ENCODE results near the gene CACUL1.

Gene CACUL1

GRCh38 chr10:118725886-118726500, 28.8 kb downstream of the CACUL1 start:
- H3K4me3 ChIP-seq (ENCODE audit: control insufficient read depth, low read depth, low read length) = no peak overlapping the region
- TF ChIP-seq CTCF (conservative IDR thresholded peaks at IDR 0.05; ENCODE audit: control insufficient read depth, insufficient read depth, low read depth, low read length) = no peak
- peak; percentile 87 for DNase-seq (ENCODE audit: low read depth)

- no peak overlapping the region for H3K4me3 ChIP-seq (ENCODE audit: control insufficient read depth, low read depth, low read length)
- no peak for TF ChIP-seq CTCF (conservative IDR thresholded peaks at IDR 0.05; ENCODE audit: control insufficient read depth, insufficient read depth, low read depth, low read length)
- DNase-seq (ENCODE audit: low read depth) = peak; percentile 74
Measured at GRCh38 chr10:118723466-118723865, 31.3 kb downstream of the CACUL1 start.

- DNase-seq (ENCODE audit: low read depth) = no peak
- H3K4me3 ChIP-seq (ENCODE audit: control insufficient read depth, low read depth, low read length) = no peak overlapping the region
- no peak for TF ChIP-seq CTCF (conservative IDR thresholded peaks at IDR 0.05; ENCODE audit: control insufficient read depth, insufficient read depth, low read depth, low read length)
Measured at GRCh38 chr10:118721539-118721876, 33.3 kb downstream of the CACUL1 start.

GRCh38 chr10:118720685-118721538, 33.9 kb downstream of the CACUL1 start:
- peak; percentile 75 for TF ChIP-seq CTCF (conservative IDR thresholded peaks at IDR 0.05; ENCODE audit: control insufficient read depth, insufficient read depth, low read depth, low read length)
- DNase-seq (ENCODE audit: low read depth) = peak; percentile 70
- H3K4me3 ChIP-seq (ENCODE audit: control insufficient read depth, low read depth, low read length) = no peak overlapping the region

GRCh38 chr10:118714366-118714765, 40.4 kb downstream of the CACUL1 start:
- TF ChIP-seq CTCF (conservative IDR thresholded peaks at IDR 0.05; ENCODE audit: control insufficient read depth, insufficient read depth, low read depth, low read length) = no peak
- no peak for DNase-seq (ENCODE audit: low read depth)
- H3K4me3 ChIP-seq (ENCODE audit: control insufficient read depth, low read depth, low read length) = no peak overlapping the region

GRCh38 chr10:118712930-118713634, 41.7 kb downstream of the CACUL1 start:
- peak; percentile 26 for TF ChIP-seq CTCF (conservative IDR thresholded peaks at IDR 0.05; ENCODE audit: control insufficient read depth, insufficient read depth, low read depth, low read length)
- H3K4me3 ChIP-seq (ENCODE audit: control insufficient read depth, low read depth, low read length) = no peak overlapping the region
- no peak for DNase-seq (ENCODE audit: low read depth)

Data from fibroblast of mammary gland (primary cell).